ENCODE data around the gene ILF3. TPM values are rescaled to one million over a fixed set of nuclear protein-coding genes. Genes with fewer than 3 reads are reported as not detected.

The ILF3 gene
- total and polyA plus RNA-seq, 2 experiments from 2014 or later, result 573 to 616 TPM

DNA sequence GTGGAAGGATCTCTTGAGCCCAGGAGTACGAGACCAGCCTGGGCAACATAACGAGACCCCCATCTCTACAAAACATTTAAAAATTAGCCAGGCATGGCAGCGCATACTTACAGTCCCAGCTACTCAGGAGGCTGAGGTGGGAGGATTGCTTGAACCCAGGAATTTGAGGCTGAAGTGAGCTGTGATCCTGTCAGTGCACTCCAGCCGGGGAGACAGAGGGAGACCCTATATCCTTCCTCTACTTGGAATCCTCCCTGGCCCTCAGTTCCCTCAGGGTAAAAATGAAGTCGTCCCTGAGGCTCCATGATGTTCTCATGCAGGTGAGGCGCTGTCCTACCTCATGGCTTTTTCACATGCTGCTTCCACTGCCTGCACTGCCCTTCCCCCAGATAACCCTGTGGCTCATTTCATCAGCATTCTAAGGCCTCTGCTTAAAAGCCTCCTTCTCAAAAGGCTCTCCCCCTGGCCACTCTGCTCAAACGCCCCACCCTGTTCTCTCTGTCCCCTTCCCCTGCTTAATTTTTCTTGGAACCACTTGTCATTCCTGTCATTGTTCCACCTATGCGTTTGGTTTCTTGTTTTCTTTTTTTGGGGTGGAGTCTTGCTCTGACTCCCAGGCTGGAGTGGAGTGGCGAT lies 82.9 kb downstream of the ILF3 start:
- H2AFZ ChIP-seq, result no peak overlapping the region
- no peaks in the 10 kb centered on the region for H3K27me3 ChIP-seq (ENCODE audit: insufficient read depth)
- peaks cover 42% of the 10 kb centered on the region for H4K20me1 ChIP-seq (replicated peaks; ENCODE audit: insufficient read depth)
- no peaks in the 10 kb centered on the region; the same call in 1 of the 2 replicates for H3K36me3 ChIP-seq (ENCODE audit: insufficient read depth)
- peaks cover 97% of the 10 kb centered on the region for H3K79me2 ChIP-seq (replicated peaks; ENCODE audit: insufficient read depth)
- H3K4me1 ChIP-seq (ENCODE audit: insufficient read depth), result no peaks in the 10 kb centered on the region
- Mint-ChIP-seq H3K9me3 (peaks cover 7% of the 10 kb centered on the region; the same call in 2 of the 3 replicates), H3K4me3 (no peak overlapping the region), H3K36me3 (ENCODE audit: low read depth) (peaks cover 7% of the 10 kb centered on the region; the same call in 2 of the 3 replicates), H3K4me1 (peaks cover 12% of the 10 kb centered on the region), H3K27me3 (ENCODE audit: insufficient read depth, low read depth, poor library complexity) (peaks cover 8% of the 10 kb centered on the region), H3K27ac (peak overlapping the region; percentile 65)
- H3K27ac ChIP-seq (ENCODE audit: low read depth), result peak overlapping the region; percentile 64
- H3K9me2 ChIP-seq (ENCODE audit: insufficient read depth), result no peaks in the 10 kb centered on the region
- TF ChIP-seq CREB1 (CRISPR knock-in tag; IDR thresholded peaks at IDR 0.05; ENCODE audit: low read depth), result no peak
- TF ChIP-seq, protein P1, sequence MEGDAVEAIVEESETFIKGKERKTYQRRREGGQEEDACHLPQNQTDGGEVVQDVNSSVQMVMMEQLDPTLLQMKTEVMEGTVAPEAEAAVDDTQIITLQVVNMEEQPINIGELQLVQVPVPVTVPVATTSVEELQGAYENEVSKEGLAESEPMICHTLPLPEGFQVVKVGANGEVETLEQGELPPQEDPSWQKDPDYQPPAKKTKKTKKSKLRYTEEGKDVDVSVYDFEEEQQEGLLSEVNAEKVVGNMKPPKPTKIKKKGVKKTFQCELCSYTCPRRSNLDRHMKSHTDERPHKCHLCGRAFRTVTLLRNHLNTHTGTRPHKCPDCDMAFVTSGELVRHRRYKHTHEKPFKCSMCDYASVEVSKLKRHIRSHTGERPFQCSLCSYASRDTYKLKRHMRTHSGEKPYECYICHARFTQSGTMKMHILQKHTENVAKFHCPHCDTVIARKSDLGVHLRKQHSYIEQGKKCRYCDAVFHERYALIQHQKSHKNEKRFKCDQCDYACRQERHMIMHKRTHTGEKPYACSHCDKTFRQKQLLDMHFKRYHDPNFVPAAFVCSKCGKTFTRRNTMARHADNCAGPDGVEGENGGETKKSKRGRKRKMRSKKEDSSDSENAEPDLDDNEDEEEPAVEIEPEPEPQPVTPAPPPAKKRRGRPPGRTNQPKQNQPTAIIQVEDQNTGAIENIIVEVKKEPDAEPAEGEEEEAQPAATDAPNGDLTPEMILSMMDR (conservative IDR thresholded peaks at IDR 0.05; ENCODE audit: low read depth in 2 of 2), result no peak
- TF ChIP-seq, protein P2, sequence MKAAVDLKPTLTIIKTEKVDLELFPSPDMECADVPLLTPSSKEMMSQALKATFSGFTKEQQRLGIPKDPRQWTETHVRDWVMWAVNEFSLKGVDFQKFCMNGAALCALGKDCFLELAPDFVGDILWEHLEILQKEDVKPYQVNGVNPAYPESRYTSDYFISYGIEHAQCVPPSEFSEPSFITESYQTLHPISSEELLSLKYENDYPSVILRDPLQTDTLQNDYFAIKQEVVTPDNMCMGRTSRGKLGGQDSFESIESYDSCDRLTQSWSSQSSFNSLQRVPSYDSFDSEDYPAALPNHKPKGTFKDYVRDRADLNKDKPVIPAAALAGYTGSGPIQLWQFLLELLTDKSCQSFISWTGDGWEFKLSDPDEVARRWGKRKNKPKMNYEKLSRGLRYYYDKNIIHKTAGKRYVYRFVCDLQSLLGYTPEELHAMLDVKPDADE (IDR thresholded peaks at IDR 0.05), result no peak
- no peak for TF ChIP-seq EZH2phosphoT487 (IDR thresholded peaks at IDR 0.05; ENCODE audit: unreplicated experiment)
- no peak for TF ChIP-seq ZNF331 (CRISPR knock-in tag; IDR thresholded peaks at IDR 0.05; ENCODE audit: low read depth)
- no peak for TF ChIP-seq JUNB (IDR thresholded peaks at IDR 0.05; ENCODE audit: unreplicated experiment)
- no peak for TF ChIP-seq EZH2 (IDR thresholded peaks at IDR 0.05; ENCODE audit: low read depth, unreplicated experiment)
- TF ChIP-seq STAT1 (IDR thresholded peaks at IDR 0.05; ENCODE audit: unreplicated experiment), result no peak
- no peak for TF ChIP-seq ZNF114 (CRISPR knock-in tag; IDR thresholded peaks at IDR 0.05)
- no peak for TF ChIP-seq POLR2AphosphoS5 (IDR thresholded peaks at IDR 0.05; ENCODE audit: low read depth)
- TF ChIP-seq, protein P3, sequence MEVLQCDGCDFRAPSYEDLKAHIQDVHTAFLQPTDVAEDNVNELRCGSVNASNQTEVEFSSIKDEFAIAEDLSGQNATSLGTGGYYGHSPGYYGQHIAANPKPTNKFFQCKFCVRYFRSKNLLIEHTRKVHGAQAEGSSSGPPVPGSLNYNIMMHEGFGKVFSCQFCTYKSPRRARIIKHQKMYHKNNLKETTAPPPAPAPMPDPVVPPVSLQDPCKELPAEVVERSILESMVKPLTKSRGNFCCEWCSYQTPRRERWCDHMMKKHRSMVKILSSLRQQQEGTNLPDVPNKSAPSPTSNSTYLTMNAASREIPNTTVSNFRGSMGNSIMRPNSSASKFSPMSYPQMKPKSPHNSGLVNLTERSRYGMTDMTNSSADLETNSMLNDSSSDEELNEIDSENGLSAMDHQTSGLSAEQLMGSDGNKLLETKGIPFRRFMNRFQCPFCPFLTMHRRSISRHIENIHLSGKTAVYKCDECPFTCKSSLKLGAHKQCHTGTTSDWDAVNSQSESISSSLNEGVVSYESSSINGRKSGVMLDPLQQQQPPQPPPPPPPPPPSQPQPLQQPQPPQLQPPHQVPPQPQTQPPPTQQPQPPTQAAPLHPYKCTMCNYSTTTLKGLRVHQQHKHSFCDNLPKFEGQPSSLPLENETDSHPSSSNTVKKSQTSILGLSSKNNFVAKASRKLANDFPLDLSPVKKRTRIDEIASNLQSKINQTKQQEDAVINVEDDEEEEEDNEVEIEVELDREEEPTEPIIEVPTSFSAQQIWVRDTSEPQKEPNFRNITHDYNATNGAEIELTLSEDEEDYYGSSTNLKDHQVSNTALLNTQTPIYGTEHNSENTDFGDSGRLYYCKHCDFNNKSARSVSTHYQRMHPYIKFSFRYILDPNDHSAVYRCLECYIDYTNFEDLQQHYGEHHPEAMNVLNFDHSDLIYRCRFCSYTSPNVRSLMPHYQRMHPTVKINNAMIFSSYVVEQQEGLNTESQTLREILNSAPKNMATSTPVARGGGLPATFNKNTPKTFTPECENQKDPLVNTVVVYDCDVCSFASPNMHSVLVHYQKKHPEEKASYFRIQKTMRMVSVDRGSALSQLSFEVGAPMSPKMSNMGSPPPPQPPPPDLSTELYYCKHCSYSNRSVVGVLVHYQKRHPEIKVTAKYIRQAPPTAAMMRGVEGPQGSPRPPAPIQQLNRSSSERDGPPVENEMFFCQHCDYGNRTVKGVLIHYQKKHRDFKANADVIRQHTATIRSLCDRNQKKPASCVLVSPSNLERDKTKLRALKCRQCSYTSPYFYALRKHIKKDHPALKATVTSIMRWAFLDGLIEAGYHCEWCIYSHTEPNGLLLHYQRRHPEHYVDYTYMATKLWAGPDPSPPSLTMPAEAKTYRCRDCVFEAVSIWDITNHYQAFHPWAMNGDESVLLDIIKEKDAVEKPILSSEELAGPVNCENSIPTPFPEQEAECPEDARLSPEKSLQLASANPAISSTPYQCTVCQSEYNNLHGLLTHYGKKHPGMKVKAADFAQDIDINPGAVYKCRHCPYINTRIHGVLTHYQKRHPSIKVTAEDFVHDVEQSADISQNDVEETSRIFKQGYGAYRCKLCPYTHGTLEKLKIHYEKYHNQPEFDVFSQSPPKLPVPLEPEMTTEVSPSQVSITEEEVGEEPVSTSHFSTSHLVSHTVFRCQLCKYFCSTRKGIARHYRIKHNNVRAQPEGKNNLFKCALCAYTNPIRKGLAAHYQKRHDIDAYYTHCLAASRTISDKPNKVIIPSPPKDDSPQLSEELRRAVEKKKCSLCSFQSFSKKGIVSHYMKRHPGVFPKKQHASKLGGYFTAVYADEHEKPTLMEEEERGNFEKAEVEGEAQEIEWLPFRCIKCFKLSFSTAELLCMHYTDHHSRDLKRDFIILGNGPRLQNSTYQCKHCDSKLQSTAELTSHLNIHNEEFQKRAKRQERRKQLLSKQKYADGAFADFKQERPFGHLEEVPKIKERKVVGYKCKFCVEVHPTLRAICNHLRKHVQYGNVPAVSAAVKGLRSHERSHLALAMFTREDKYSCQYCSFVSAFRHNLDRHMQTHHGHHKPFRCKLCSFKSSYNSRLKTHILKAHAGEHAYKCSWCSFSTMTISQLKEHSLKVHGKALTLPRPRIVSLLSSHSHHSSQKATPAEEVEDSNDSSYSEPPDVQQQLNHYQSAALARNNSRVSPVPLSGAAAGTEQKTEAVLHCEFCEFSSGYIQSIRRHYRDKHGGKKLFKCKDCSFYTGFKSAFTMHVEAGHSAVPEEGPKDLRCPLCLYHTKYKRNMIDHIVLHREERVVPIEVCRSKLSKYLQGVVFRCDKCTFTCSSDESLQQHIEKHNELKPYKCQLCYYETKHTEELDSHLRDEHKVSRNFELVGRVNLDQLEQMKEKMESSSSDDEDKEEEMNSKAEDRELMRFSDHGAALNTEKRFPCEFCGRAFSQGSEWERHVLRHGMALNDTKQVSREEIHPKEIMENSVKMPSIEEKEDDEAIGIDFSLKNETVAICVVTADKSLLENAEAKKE (CRISPR knock-in tag; IDR thresholded peaks at IDR 0.05), result no peak
- no peak for TF ChIP-seq NANOG (IDR thresholded peaks at IDR 0.05; ENCODE audit: borderline replicate concordance)
- TF ChIP-seq, protein P4, sequence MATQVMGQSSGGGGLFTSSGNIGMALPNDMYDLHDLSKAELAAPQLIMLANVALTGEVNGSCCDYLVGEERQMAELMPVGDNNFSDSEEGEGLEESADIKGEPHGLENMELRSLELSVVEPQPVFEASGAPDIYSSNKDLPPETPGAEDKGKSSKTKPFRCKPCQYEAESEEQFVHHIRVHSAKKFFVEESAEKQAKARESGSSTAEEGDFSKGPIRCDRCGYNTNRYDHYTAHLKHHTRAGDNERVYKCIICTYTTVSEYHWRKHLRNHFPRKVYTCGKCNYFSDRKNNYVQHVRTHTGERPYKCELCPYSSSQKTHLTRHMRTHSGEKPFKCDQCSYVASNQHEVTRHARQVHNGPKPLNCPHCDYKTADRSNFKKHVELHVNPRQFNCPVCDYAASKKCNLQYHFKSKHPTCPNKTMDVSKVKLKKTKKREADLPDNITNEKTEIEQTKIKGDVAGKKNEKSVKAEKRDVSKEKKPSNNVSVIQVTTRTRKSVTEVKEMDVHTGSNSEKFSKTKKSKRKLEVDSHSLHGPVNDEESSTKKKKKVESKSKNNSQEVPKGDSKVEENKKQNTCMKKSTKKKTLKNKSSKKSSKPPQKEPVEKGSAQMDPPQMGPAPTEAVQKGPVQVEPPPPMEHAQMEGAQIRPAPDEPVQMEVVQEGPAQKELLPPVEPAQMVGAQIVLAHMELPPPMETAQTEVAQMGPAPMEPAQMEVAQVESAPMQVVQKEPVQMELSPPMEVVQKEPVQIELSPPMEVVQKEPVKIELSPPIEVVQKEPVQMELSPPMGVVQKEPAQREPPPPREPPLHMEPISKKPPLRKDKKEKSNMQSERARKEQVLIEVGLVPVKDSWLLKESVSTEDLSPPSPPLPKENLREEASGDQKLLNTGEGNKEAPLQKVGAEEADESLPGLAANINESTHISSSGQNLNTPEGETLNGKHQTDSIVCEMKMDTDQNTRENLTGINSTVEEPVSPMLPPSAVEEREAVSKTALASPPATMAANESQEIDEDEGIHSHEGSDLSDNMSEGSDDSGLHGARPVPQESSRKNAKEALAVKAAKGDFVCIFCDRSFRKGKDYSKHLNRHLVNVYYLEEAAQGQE (IDR thresholded peaks at IDR 0.05; ENCODE audit: unreplicated experiment), result no peak
- ATAC-seq, result peak; percentile 78
- H3F3A ChIP-seq (replicated peaks; ENCODE audit: low read depth), result peaks cover 6% of the 10 kb centered on the region; the same call in 1 of the 2 replicates
- DNase-seq (ENCODE audit: low spot score), result peak; percentile 39
- no peak overlapping the region for H3K4me2 ChIP-seq
- no peak overlapping the region for H3K4me3 ChIP-seq
